ENCODE data around the gene TOP3A.

The TOP3A gene

GRCh38 chr17:18225642-18226283 lies 89.0 kb downstream of the TOP3A start:
- FAIRE-seq, result no peak
- no peak for TF ChIP-seq CTCF (IDR thresholded peaks at IDR 0.05; ENCODE audit: insufficient read depth, missing control alignments)

GRCh38 chr17:18225121-18225641 lies 89.6 kb downstream of the TOP3A start, which contains the start of gene LLGL1:
TSS of gene LLGL1 (plus strand) at chr17:18225635. CDS start at chr17:18225683, 48 bp downstream.
- DNase-seq (ENCODE audit: insufficient read length, low spot score), result peak; percentile 99
- no peak for FAIRE-seq
- no peak for TF ChIP-seq CTCF (IDR thresholded peaks at IDR 0.05; ENCODE audit: insufficient read depth, missing control alignments)

More at GRCh38 chr17:18225642-18226283, 89.0 kb downstream of the TOP3A start:
- no peak for DNase-seq (ENCODE audit: insufficient read length, low spot score)

- no peak for DNase-seq (ENCODE audit: insufficient read length, low spot score)
- TF ChIP-seq CTCF (IDR thresholded peaks at IDR 0.05; ENCODE audit: insufficient read depth, missing control alignments), result no peak
- FAIRE-seq, result no peak
These were observed 90.2 kb downstream of the TOP3A start for GRCh38 chr17:18224387-18225120.

GRCh38 chr17:18224053-18224386 lies 90.8 kb downstream of the TOP3A start:
- TF ChIP-seq CTCF (IDR thresholded peaks at IDR 0.05; ENCODE audit: insufficient read depth, missing control alignments), result no peak
- FAIRE-seq (no peak), DNase-seq (ENCODE audit: insufficient read length, low spot score) (no peak)
